IMR-90 (cell line): ENCODE data around the gene FAM20C. TPM values are rescaled to one million over a fixed set of nuclear protein-coding genes. Genes with fewer than 3 reads are reported as not detected.

Experiments
- ATAC-seq: fragments of 200-7000 bp; cut with Tn5 transposase; 2 replicates; pipeline ENCODE4 v1.9.1; 2020; ENCODE audit warnings: low read depth, mild to moderate bottlenecking, moderate library complexity
- BruUV-seq: library from RNA; stranded (reverse); fragments of 400-500 nt; replicated peaks from 2 replicates; lab custom pipeline; 2021; lab: Mats Ljungman, UMichigan
- CTCF ChIA-PET: fragments of 300-600 bp; formaldehyde crosslinking; extraction: SDS; loops from one replicate; lab custom pipeline; 2021; ENCODE audit warnings: antibody characterized with exemption; lab: Yijun Ruan, JAX
- POLR2A ChIA-PET: fragments of 300-600 bp; sonication (Branson Sonifier 250); formaldehyde crosslinking; loops from one replicate; lab custom pipeline; 2022; ENCODE audit warnings: antibody characterized with exemption; ENCODE audit not compliant: unreplicated experiment; lab: Charles Lee
- DNase-seq: peaks from one replicate; pipeline ENCODE4 v3.0.0; 2013
- H2AFZ ChIP-seq: replicated peaks from 2 replicates; pipeline ENCODE3; 2013; ENCODE audit warnings: low read length, mild to moderate bottlenecking; ENCODE audit not compliant: poor library complexity
- H2AK5ac ChIP-seq: 2 replicates; pipeline ENCODE4 v1.6.1; 2013; ENCODE audit warnings: low read depth, low read length, inconsistent platforms
- H2AK9ac ChIP-seq: replicated peaks from 2 replicates; pipeline ENCODE3; 2013; ENCODE audit warnings: mild to moderate bottlenecking, low read depth, low read length, moderate library complexity; ENCODE audit not compliant: poor library complexity
- H2BK120ac ChIP-seq: 2 replicates; pipeline ENCODE4 v1.6.1; 2013; ENCODE audit warnings: low read depth, low read length, inconsistent platforms
- H2BK15ac ChIP-seq: 3 replicates; pipeline ENCODE4 v1.6.1; 2013; ENCODE audit warnings: low read depth, low read length, inconsistent platforms
- H2BK20ac ChIP-seq: 2 replicates; pipeline ENCODE4 v1.6.1; 2013; ENCODE audit warnings: low read depth, mild to moderate bottlenecking, inconsistent platforms, low read length, moderate library complexity
- H2BK5ac ChIP-seq: 2 replicates; pipeline ENCODE4 v1.6.1; 2013; ENCODE audit warnings: mild to moderate bottlenecking, low read depth, low read length, inconsistent platforms; ENCODE audit not compliant: poor library complexity, severe bottlenecking
- H3K14ac ChIP-seq: replicated peaks from 2 replicates; pipeline ENCODE4 v1.6.1; 2013; ENCODE audit warnings: low read depth, low read length, inconsistent platforms
- H3K18ac ChIP-seq: 2 replicates; pipeline ENCODE4 v1.6.1; 2013; ENCODE audit warnings: low read depth, low read length, control low read depth
- H3K23ac ChIP-seq: 2 replicates; pipeline ENCODE4 v1.6.1; 2013; ENCODE audit warnings: low read depth, low read length, inconsistent platforms
- H3K27ac ChIP-seq: 2 replicates; pipeline ENCODE4 v1.5.1; 2013; ENCODE audit warnings: mild to moderate bottlenecking, control low read depth, low read length; ENCODE audit not compliant: insufficient read depth
- H3K27me3 ChIP-seq: 2 replicates; pipeline ENCODE4 v1.6.1; 2013; ENCODE audit warnings: low read length; ENCODE audit not compliant: control insufficient read depth, insufficient read depth
- H3K36me3 ChIP-seq: 2 replicates; pipeline ENCODE4 v1.6.1; 2013; ENCODE audit warnings: low read length, mixed read lengths; ENCODE audit not compliant: control insufficient read depth, insufficient read depth
- H3K4ac ChIP-seq: 2 replicates; pipeline ENCODE4 v1.6.1; 2013; ENCODE audit warnings: low read depth, low read length, inconsistent platforms
- H3K4me1 ChIP-seq: 2 replicates; pipeline ENCODE4 v1.6.1; 2013; ENCODE audit warnings: low read length, mixed read lengths; ENCODE audit not compliant: control insufficient read depth, insufficient read depth
- H3K4me2 ChIP-seq: 2 replicates; pipeline ENCODE4 v1.6.1; 2013; ENCODE audit warnings: low read depth, mild to moderate bottlenecking, control low read depth, low read length, moderate library complexity
- H3K4me3 ChIP-seq: 2 replicates; pipeline ENCODE4 v1.5.1; 2013; ENCODE audit warnings: low read depth, mild to moderate bottlenecking, control low read depth, low read length, moderate library complexity; ENCODE audit not compliant: insufficient read depth
- H3K56ac ChIP-seq: 2 replicates; pipeline ENCODE4 v1.6.1; 2013; ENCODE audit warnings: low read length, inconsistent platforms; ENCODE audit not compliant: insufficient read depth; ENCODE audit errors: extremely low read depth
- H3K79me1 ChIP-seq, 2 experiments: 2 replicates each; pipeline ENCODE4 v1.6.1; 2013; ENCODE audit warnings: low read length in 2 of 2, inconsistent platforms in 1 of 2, low read depth in 1 of 2
- H3K9ac ChIP-seq: 2 replicates; pipeline ENCODE4 v1.6.1; 2013; ENCODE audit warnings: low read depth, low read length, control low read depth
- H3K9me1 ChIP-seq: 2 replicates; pipeline ENCODE4 v1.6.1; 2013; ENCODE audit warnings: low read length, inconsistent platforms; ENCODE audit not compliant: insufficient read depth
- H3K9me3 ChIP-seq: 2 replicates; pipeline ENCODE4 v1.6.1; 2013; ENCODE audit warnings: low read length; ENCODE audit not compliant: control insufficient read depth, insufficient read depth
- H4K20me1 ChIP-seq: 2 replicates; pipeline ENCODE4 v1.6.1; 2013; ENCODE audit warnings: low read length, inconsistent platforms; ENCODE audit not compliant: insufficient read depth
- H4K5ac ChIP-seq: 2 replicates; pipeline ENCODE4 v1.6.1; 2013; ENCODE audit warnings: mild to moderate bottlenecking, low read depth, low read length, control low read depth
- H4K8ac ChIP-seq, 2 experiments: 2 replicates each; pipeline ENCODE4 v1.6.1; 2013; ENCODE audit warnings: low read depth in 2 of 2, low read length in 2 of 2, control low read depth in 1 of 2, inconsistent platforms in 1 of 2
- H4K91ac ChIP-seq: 2 replicates; pipeline ENCODE4 v1.6.1; 2013; ENCODE audit warnings: low read depth, low read length, inconsistent platforms; ENCODE audit not compliant: insufficient read depth
- BHLHE40 ChIP-seq: fragments of 150-350 bp; IDR thresholded peaks from 2 replicates; pipeline ENCODE4 v1.6.1; 2016; ENCODE audit warnings: mild to moderate bottlenecking, low read depth, low read length
- CHD1 ChIP-seq: IDR thresholded peaks from 2 replicates; pipeline ENCODE4 v1.6.1; 2012; ENCODE audit warnings: low read depth, low read length, improper control_type of control experiment
- FOS ChIP-seq: fragments of 150-350 bp; IDR thresholded peaks from 2 replicates; pipeline ENCODE4 v1.6.1; 2016; ENCODE audit warnings: low read depth, low read length
- MAFK ChIP-seq: IDR thresholded peaks from 2 replicates; pipeline ENCODE4 v1.6.1; 2012; ENCODE audit warnings: low read depth, low read length, improper control_type of control experiment
- NFE2L2 ChIP-seq: fragments of 150-350 bp; IDR thresholded peaks from 2 replicates; pipeline ENCODE4 v1.6.1; 2016; ENCODE audit warnings: low read depth, mild to moderate bottlenecking, low read length
- RAD21 ChIP-seq: IDR thresholded peaks from 2 replicates; pipeline ENCODE4 v1.6.1; 2012; ENCODE audit warnings: low read length, improper control_type of control experiment
- RFX5 ChIP-seq: IDR thresholded peaks from 2 replicates; pipeline ENCODE4 v1.8.0; 2012; ENCODE audit warnings: low read depth, mild to moderate bottlenecking, low read length, moderate library complexity
- WGBS, 2 experiments: methylation state at CpG; one replicate each; pipeline versions ENCODE4 v1.1.5 to v1.1.7; 2013; ENCODE audit warnings: missing lambda C conversion rate in 2 of 2; ENCODE audit not compliant: insufficient read length in 1 of 2; ENCODE audit errors: extremely low coverage in 2 of 2; 5-methylcytosine and 5-hydroxymethylcytosine counted together
- dilution Hi-C: fragments of 300-500 bp; cut with HindIII; formaldehyde crosslinking; loops from one replicate; pipeline ENCODE4 v1.14.3; 2018; ENCODE audit warnings: low sequenced_read_pairs; ENCODE audit not compliant: unreplicated experiment
- in situ Hi-C: fragments of 300-500 bp; cut with MboI; formaldehyde crosslinking; loops from 3 replicates; pipeline ENCODE4 v1.14.3; 2019; ENCODE audit warnings: low sequenced_read_pairs, inconsistent platforms, mixed read lengths
- intact Hi-C: fragments of 100-400 bp; cut with micrococcal nuclease; formaldehyde crosslinking; loops from 2 replicates; pipeline ENCODE4 v1.10.0; 2022
- polyA plus RNA-seq, 3 experiments: library from polyadenylated mRNA; depleted of rRNA; stranded (reverse); fragments of >200 nt; gene quantifications; 2 replicates each; pipeline ENCODE4 v1.2.3, GENCODE V29; 2012; ENCODE audit warnings: low replicate concordance in 1 of 3
- total RNA-seq: library from RNA; depleted of rRNA; stranded (reverse); fragments of >200 nt; gene quantifications from 2 replicates; pipeline ENCODE4 v1.2.3, GENCODE V29; 2012
- TF ChIP-seq, protein P1 (sequence below): conservative IDR thresholded peaks from 2 replicates; pipeline ENCODE4 v1.5.1; 2012; ENCODE audit warnings: mild to moderate bottlenecking, low read depth, low read length, improper control_type of control experiment

Gene FAM20C
- total and polyA plus RNA-seq, 2 of the 4 experiments (the other 2 are of a cell fraction) = 7.7 to 36.6 TPM

DNA sequence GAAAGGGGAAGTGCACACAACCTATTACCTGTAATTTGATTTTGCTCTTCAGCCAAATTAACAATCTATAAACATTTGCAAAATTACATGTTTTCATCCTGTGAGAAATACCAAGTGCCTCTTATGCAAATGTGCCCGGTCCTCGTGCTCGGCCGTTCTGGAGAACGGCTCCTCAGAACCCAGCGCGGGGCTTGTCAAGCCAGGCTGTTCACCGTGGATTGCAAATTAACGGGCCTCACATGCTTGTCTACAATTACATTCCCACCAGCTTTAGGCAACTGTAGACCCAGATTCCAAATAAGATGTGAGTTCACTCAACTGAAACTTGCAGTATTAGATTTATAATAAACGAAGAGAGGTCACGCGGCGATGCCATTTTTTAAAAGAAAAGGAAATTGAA, 106.4 kb downstream of the FAM20C start:
- no peak overlapping the region for H3K23ac ChIP-seq
- CTCF ChIA-PET = no interaction called here
- no peak overlapping the region for H2BK5ac ChIP-seq
- BruUV-seq = no TSS peak
- H3K36me3 ChIP-seq = no peaks in the 10 kb centered on the region
- no peaks in the 10 kb centered on the region for H4K20me1 ChIP-seq
- no peak overlapping the region for H2BK15ac ChIP-seq
- H2AK5ac ChIP-seq = no peak overlapping the region
- no peak overlapping the region for H2BK120ac ChIP-seq
- no peak overlapping the region for H3K27ac ChIP-seq
- no peak overlapping the region for H3K18ac ChIP-seq
- POLR2A ChIA-PET = no interaction called here
- H3K4me2 ChIP-seq = no peak overlapping the region
- H2BK20ac ChIP-seq = no peak overlapping the region
- no peak for ATAC-seq
- no peak overlapping the region for H3K56ac ChIP-seq
- dilution Hi-C loops = no loop called here
- no peak overlapping the region for H4K8ac ChIP-seq
- no peak overlapping the region for H3K4ac ChIP-seq
- intact Hi-C loops = no loop called here
- no peaks in the 10 kb centered on the region for H3K79me1 ChIP-seq
- no peak overlapping the region for H3K14ac ChIP-seq
- no peaks in the 10 kb centered on the region for H3K9me3 ChIP-seq
- no peak overlapping the region for H2AFZ ChIP-seq
- in situ Hi-C loops = no loop called here
- H3K9ac ChIP-seq = no peak overlapping the region
- H4K91ac ChIP-seq = no peak overlapping the region
- DNase-seq = no peak
- H3K27me3 ChIP-seq = peaks cover 41% of the 10 kb centered on the region
- no CpG with 5 or more reads among the region's 13 CpGs for WGBS, 2 experiments
- H3K4me1 ChIP-seq = no peaks in the 10 kb centered on the region
- TF ChIP-seq RFX5 (no peak), BHLHE40 (no peak), CHD1 (no peak), FOS (no peak), MAFK (no peak), RAD21 (no peak), NFE2L2 (no peak)
- TF ChIP-seq, protein P1, sequence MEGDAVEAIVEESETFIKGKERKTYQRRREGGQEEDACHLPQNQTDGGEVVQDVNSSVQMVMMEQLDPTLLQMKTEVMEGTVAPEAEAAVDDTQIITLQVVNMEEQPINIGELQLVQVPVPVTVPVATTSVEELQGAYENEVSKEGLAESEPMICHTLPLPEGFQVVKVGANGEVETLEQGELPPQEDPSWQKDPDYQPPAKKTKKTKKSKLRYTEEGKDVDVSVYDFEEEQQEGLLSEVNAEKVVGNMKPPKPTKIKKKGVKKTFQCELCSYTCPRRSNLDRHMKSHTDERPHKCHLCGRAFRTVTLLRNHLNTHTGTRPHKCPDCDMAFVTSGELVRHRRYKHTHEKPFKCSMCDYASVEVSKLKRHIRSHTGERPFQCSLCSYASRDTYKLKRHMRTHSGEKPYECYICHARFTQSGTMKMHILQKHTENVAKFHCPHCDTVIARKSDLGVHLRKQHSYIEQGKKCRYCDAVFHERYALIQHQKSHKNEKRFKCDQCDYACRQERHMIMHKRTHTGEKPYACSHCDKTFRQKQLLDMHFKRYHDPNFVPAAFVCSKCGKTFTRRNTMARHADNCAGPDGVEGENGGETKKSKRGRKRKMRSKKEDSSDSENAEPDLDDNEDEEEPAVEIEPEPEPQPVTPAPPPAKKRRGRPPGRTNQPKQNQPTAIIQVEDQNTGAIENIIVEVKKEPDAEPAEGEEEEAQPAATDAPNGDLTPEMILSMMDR = no peak
- H4K5ac ChIP-seq = no peak overlapping the region
- no peaks in the 10 kb centered on the region for H3K9me1 ChIP-seq
- no peak overlapping the region for H2AK9ac ChIP-seq
- H3K4me3 ChIP-seq = no peak overlapping the region
